ENCODE results near the gene CCL11. TPM values are rescaled to one million over a fixed set of nuclear protein-coding genes. Genes with fewer than 3 reads are reported as not detected.
A peak's percentile ranks its signal among the peaks of the same experiment; 100 is the strongest.

Gene CCL11
- total RNA-seq, 1 donor from 2014 or later = not detected

GRCh38 chr17:34245351-34245905, 40.1 kb upstream of the CCL11 start:
- TF ChIP-seq, protein P1, sequence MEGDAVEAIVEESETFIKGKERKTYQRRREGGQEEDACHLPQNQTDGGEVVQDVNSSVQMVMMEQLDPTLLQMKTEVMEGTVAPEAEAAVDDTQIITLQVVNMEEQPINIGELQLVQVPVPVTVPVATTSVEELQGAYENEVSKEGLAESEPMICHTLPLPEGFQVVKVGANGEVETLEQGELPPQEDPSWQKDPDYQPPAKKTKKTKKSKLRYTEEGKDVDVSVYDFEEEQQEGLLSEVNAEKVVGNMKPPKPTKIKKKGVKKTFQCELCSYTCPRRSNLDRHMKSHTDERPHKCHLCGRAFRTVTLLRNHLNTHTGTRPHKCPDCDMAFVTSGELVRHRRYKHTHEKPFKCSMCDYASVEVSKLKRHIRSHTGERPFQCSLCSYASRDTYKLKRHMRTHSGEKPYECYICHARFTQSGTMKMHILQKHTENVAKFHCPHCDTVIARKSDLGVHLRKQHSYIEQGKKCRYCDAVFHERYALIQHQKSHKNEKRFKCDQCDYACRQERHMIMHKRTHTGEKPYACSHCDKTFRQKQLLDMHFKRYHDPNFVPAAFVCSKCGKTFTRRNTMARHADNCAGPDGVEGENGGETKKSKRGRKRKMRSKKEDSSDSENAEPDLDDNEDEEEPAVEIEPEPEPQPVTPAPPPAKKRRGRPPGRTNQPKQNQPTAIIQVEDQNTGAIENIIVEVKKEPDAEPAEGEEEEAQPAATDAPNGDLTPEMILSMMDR (conservative IDR thresholded peaks at IDR 0.05; ENCODE audit: low read depth, low read length) = no peak
- H3K4me3 ChIP-seq (ENCODE audit: low read depth, low read length) = no peak overlapping the region
- DNase-seq (ENCODE audit: low read depth) = no peak

GRCh38 chr17:34246446-34246845, 39.1 kb upstream of the CCL11 start:
- TF ChIP-seq, protein P1 (conservative IDR thresholded peaks at IDR 0.05; ENCODE audit: low read depth, low read length) = no peak
- no peak for DNase-seq (ENCODE audit: low read depth)
- H3K4me3 ChIP-seq (ENCODE audit: low read depth, low read length) = no peak overlapping the region

GRCh38 chr17:34246881-34247280, 38.7 kb upstream of the CCL11 start:
- TF ChIP-seq, protein P1 (conservative IDR thresholded peaks at IDR 0.05; ENCODE audit: low read depth, low read length) = no peak
- DNase-seq (ENCODE audit: low read depth) = no peak
- H3K4me3 ChIP-seq (ENCODE audit: low read depth, low read length) = no peak overlapping the region

GRCh38 chr17:34248511-34249024, 37.0 kb upstream of the CCL11 start:
- peak; percentile 86 for DNase-seq (ENCODE audit: low read depth)
- H3K4me3 ChIP-seq (ENCODE audit: low read depth, low read length) = no peak overlapping the region
- TF ChIP-seq, protein P1 (conservative IDR thresholded peaks at IDR 0.05; ENCODE audit: low read depth, low read length) = no peak

- DNase-seq (ENCODE audit: low read depth) = no peak
- TF ChIP-seq, protein P1 (conservative IDR thresholded peaks at IDR 0.05; ENCODE audit: low read depth, low read length) = no peak
- no peak overlapping the region for H3K4me3 ChIP-seq (ENCODE audit: low read depth, low read length)
Measured at GRCh38 chr17:34249061-34249460, 36.5 kb upstream of the CCL11 start.

GRCh38 chr17:34249478-34249877, 36.1 kb upstream of the CCL11 start:
- TF ChIP-seq, protein P1 (conservative IDR thresholded peaks at IDR 0.05; ENCODE audit: low read depth, low read length) = no peak
- no peak for DNase-seq (ENCODE audit: low read depth)
- H3K4me3 ChIP-seq (ENCODE audit: low read depth, low read length) = no peak overlapping the region

DNA sequence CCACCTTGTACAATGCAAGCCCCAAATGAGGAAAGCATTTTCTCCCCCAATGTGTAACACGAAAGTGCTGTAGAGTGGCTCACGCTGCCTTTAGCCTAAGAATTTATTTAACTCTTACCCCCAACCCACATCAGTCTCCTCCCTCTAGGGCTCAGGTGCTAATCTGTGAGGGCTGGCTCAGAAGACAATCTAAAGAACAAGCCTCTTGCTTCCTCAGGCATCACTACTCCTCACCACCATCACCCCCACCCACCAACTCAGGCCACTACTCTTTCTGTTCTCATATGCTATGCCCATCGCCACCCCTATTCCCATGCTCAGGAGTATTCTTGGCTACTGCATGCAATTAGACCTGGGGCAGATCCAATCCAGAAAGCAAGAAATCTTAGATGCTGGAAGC, 34.4 kb upstream of the CCL11 start:
- H3K4me3 ChIP-seq (ENCODE audit: low read depth, low read length) = no peak overlapping the region
- no peak for DNase-seq (ENCODE audit: low read depth)
- TF ChIP-seq, protein P1 (conservative IDR thresholded peaks at IDR 0.05; ENCODE audit: low read depth, low read length) = no peak
